Urinary bladder (tissue), 4 donors: ENCODE measurements around the gene N4BP2L1. TPM values are rescaled to one million over a fixed set of nuclear protein-coding genes. Genes with fewer than 3 reads are reported as not detected.

Source experiments
- DNase-seq: peaks from one replicate; pipeline ENCODE4 v3.0.0-alpha.2; 2015; ENCODE audit errors: extremely low spot score
- H3K27ac ChIP-seq: one replicate; pipeline ENCODE4 v1.5.1; 2013; ENCODE audit warnings: low read depth, mild to moderate bottlenecking, moderate library complexity
- H3K36me3 ChIP-seq: one replicate; pipeline ENCODE4 v1.6.1; 2013; ENCODE audit warnings: mild to moderate bottlenecking, moderate library complexity; ENCODE audit not compliant: insufficient read depth
- H3K4me1 ChIP-seq: one replicate; pipeline ENCODE4 v1.6.1; 2013; ENCODE audit warnings: mild to moderate bottlenecking, moderate library complexity; ENCODE audit not compliant: insufficient read depth
- H3K4me3 ChIP-seq: one replicate; pipeline ENCODE4 v1.5.1; 2013; ENCODE audit warnings: low read depth, low read length
- WGBS: extraction: QIAGEN DNeasy Blood & Tissue Kit; methylation state at CpG from one replicate; pipeline ENCODE4 v1.1.7; 2013; 5-methylcytosine and 5-hydroxymethylcytosine counted together
- polyA plus RNA-seq: library from polyadenylated mRNA; stranded (reverse); fragments of 200-250 nt; gene quantifications from one replicate; pipeline ENCODE4 v1.2.3, GENCODE V29; 2013
- total RNA-seq: library from RNA; depleted of rRNA; stranded (reverse); fragments of >200 nt; gene quantifications from one replicate; pipeline ENCODE4 v1.2.3, GENCODE V29; 2014
- donor health status: healthy with polysubstance abuse.
- donor health status: healthy.

Gene N4BP2L1
- total and polyA plus RNA-seq, 2 donors = 15.8 to 16.2 TPM

- H3K36me3 ChIP-seq = peaks cover 2% of the 10 kb centered on the region
- H3K4me3 ChIP-seq = no peak overlapping the region
- DNase-seq = no peak
- no peak overlapping the region for H3K27ac ChIP-seq
- no peaks in the 10 kb centered on the region for H3K4me1 ChIP-seq
- 75% methylated on average over 1 of the region's 1 CpG for WGBS
Observed at GRCh38 chr13:32448972-32449371, 21.0 kb upstream of the N4BP2L1 start.

DNA sequence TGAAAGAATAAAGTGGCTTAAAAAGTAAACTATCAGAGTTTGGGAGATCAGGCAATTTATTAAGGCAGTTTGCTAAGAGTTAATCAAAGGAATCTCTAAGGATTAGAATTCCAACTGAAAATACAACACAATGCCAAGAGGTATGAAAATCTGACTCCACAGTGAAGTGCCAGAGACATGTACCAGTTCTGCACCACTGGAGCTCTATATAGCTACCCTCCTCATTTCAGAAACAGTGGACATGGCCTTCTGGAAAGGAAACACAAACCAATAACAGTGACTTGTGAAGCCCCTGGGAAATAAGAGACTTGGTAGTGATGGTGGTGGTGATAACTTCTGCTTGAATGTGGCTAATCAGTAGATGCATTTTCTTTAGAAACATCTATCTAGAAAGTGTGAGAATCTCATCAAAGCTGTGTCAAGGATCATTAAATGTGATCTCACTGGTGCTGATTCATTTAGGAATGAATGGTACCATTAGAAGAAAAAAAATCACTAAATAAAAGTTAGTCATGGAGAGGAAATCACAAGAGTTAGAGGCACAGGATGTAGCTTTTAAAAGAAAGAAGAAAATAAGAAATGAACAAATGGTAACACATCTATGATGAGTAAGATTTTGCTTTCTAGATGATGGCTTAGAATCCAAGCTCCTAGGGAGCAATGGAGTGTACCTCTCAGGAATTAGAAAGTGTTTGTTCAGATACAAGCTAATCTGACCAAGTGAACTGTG is 20.1 kb upstream of the N4BP2L1 start:
- no peak for DNase-seq
- Histone ChIP-seq H3K27ac (no peak overlapping the region), H3K36me3 (peaks cover 2% of the 10 kb centered on the region), H3K4me1 (no peaks in the 10 kb centered on the region), H3K4me3 (no peak overlapping the region)

GRCh38 chr13:32446773-32447465 is 19.0 kb upstream of the N4BP2L1 start:
- no peak overlapping the region for H3K4me3 ChIP-seq
- WGBS = 78% methylated on average over 2 of the region's 2 CpGs

DNA sequence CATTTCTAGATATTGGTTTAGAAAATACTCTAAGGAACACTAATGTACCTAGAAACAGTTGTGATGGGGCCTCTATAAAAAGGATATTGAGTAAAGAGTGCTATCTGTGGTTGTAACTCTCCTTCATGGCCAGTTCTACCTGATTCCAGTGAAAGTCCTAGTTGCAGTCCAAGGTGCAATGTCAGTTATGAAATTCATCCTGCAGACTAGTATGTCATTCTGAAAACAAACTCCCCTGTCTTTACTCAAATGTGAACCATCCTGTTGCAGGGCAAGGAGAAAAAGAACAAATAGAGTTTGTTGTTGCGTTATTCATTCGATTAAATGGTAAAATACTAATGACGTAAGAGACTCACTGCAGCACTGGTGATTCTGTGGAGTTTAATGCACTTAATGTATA is 18.3 kb upstream of the N4BP2L1 start:
- DNase-seq = no peak
- WGBS = 94% methylated on average over 3 of the region's 3 CpGs
- H3K36me3 ChIP-seq = no peaks in the 10 kb centered on the region
- H3K27ac ChIP-seq = no peak overlapping the region
- no peaks in the 10 kb centered on the region for H3K4me1 ChIP-seq
- no peak overlapping the region for H3K4me3 ChIP-seq

More at GRCh38 chr13:32446773-32447465, 19.0 kb upstream of the N4BP2L1 start:
- Histone ChIP-seq H3K36me3 (no peaks in the 10 kb centered on the region), H3K4me1 (no peaks in the 10 kb centered on the region), H3K27ac (no peak overlapping the region)
- no peak for DNase-seq

DNA sequence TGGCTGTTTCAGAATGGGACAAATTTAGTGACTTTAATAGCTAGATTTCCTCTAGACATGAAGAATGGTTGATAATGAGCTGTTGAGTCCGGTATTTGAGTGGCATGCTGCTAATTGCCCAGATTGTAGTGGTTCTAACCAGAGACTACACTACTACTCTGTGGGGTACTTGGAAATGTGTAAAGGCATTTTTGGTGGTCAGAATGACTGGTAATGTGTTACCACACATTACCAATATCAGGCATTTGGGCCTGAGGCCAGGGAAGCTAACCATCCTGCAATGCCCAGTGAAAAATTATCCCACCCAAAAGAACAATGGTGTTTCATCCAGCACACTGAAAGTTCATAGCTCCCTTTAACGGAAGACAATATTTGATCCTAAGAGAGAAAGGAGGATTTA is 17.5 kb upstream of the N4BP2L1 start:
- no peak overlapping the region for H3K4me3 ChIP-seq
- no peak for DNase-seq
- no peaks in the 10 kb centered on the region for H3K4me1 ChIP-seq
- WGBS = 95% methylated on average over 2 of the region's 2 CpGs
- H3K27ac ChIP-seq = no peak overlapping the region
- no peaks in the 10 kb centered on the region for H3K36me3 ChIP-seq

DNA sequence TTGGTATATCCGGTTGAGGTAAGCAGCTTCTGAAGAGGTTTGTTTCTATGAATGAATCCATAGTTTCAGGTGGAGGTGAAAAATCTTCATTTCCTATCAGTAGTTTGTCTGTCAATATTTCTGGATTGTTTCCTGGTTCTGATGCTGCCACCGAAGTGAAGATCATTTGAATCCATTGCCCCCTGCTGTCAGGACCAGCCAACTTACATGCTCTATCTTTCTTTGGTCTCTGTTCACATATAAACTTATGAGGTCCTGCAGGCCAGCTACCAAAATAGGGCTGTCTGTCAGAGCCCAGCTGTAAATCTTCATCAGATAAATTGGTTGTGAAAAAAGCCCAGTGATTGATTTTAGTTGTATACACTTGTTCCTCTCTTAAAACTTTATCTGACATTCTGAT is 15.2 kb upstream of the N4BP2L1 start:
- no peak overlapping the region for H3K4me3 ChIP-seq
- no peaks in the 10 kb centered on the region for H3K36me3 ChIP-seq
- DNase-seq = no peak
- no peak overlapping the region for H3K27ac ChIP-seq
- WGBS = 53% methylated on average over 2 of the region's 2 CpGs
- no peaks in the 10 kb centered on the region for H3K4me1 ChIP-seq

- Histone ChIP-seq H3K27ac (no peak overlapping the region), H3K36me3 (no peaks in the 10 kb centered on the region), H3K4me3 (no peak overlapping the region), H3K4me1 (no peaks in the 10 kb centered on the region)
- DNase-seq = no peak
- 62% methylated on average over 4 of the region's 4 CpGs for WGBS
Observed at GRCh38 chr13:32438871-32439270, 10.9 kb upstream of the N4BP2L1 start.

GRCh38 chr13:32432856-32433255 is 4.9 kb upstream of the N4BP2L1 start:
- WGBS = 77% methylated on average over 3 of the region's 3 CpGs
- peaks cover 2% of the 10 kb centered on the region for H3K4me1 ChIP-seq

DNA sequence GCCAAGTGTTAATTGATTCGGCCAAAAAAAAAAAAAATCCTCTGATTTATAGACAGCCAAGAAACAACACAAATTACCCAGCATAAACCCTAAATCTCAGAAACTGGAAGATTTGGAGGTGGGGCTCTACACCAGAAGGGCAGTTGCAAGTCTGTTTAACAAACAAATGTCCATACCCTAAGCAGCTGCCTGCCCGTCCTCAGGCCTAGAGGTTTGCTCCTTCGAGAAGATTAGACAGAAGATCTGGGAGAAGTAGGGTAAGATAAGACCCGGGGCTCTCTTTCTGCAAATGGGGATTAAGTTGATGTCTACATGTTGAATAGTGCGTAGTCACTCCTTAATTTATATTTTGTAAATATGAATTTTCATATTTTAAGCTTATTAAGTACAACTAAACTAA is 3.4 kb upstream of the N4BP2L1 start:
- 88% methylated on average over 5 of the region's 5 CpGs for WGBS
- H3K27ac ChIP-seq = no peak overlapping the region
- H3K36me3 ChIP-seq = no peaks in the 10 kb centered on the region
- peaks cover 2% of the 10 kb centered on the region for H3K4me1 ChIP-seq
- no peak for DNase-seq
- no peak overlapping the region for H3K4me3 ChIP-seq

More at GRCh38 chr13:32432856-32433255, 4.9 kb upstream of the N4BP2L1 start:
- H3K27ac ChIP-seq = no peak overlapping the region
- no peaks in the 10 kb centered on the region for H3K36me3 ChIP-seq
- H3K4me3 ChIP-seq = no peak overlapping the region
- no peak for DNase-seq

DNA sequence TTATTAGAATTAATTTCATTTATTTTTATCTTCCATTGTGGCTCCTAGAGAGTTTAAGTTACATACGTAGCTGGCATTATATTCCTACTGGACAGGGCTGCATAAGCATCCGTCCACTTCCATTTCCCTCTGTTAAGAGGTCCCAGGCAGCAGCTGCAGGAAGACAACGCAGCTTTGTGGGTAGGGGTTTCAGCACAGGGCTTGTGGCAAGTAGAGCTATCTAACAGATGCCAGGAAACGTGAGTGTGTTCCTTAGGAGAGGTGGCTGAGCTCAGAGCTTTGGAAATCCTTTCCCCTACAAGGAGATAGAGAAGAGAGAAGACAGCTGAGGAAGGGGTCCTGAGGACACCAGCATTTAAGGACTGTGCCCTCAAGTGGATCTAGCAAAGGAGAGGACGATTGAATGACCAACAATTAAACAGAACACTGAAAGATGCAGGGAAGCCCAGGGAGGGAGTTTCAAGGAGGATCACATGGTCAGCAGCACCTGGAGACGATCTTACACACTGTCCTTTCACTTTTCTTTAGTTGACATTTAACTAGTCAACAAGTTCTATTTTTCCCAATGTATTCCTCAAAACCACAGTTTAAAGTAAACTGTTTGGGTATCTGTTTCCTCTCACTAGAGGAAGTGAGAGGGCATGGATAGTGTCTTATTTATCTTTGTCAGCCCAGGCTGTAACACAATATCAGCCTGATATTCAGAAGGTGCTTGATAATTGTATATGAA is 2.3 kb upstream of the N4BP2L1 start:
- Histone ChIP-seq H3K27ac (no peak overlapping the region), H3K4me3 (no peak overlapping the region), H3K36me3 (no peaks in the 10 kb centered on the region), H3K4me1 (peaks cover 2% of the 10 kb centered on the region)
- WGBS = 70% methylated on average over 6 of the region's 6 CpGs
- no peak for DNase-seq

- no peaks in the 10 kb centered on the region for H3K36me3 ChIP-seq
- H3K4me3 ChIP-seq = no peak overlapping the region
- H3K27ac ChIP-seq = no peak overlapping the region
- WGBS = 97% methylated on average over 6 of the region's 6 CpGs
- DNase-seq = no peak
- peaks cover 2% of the 10 kb centered on the region for H3K4me1 ChIP-seq
Observed at GRCh38 chr13:32429433-32429909, 1.5 kb upstream of the N4BP2L1 start.

DNA sequence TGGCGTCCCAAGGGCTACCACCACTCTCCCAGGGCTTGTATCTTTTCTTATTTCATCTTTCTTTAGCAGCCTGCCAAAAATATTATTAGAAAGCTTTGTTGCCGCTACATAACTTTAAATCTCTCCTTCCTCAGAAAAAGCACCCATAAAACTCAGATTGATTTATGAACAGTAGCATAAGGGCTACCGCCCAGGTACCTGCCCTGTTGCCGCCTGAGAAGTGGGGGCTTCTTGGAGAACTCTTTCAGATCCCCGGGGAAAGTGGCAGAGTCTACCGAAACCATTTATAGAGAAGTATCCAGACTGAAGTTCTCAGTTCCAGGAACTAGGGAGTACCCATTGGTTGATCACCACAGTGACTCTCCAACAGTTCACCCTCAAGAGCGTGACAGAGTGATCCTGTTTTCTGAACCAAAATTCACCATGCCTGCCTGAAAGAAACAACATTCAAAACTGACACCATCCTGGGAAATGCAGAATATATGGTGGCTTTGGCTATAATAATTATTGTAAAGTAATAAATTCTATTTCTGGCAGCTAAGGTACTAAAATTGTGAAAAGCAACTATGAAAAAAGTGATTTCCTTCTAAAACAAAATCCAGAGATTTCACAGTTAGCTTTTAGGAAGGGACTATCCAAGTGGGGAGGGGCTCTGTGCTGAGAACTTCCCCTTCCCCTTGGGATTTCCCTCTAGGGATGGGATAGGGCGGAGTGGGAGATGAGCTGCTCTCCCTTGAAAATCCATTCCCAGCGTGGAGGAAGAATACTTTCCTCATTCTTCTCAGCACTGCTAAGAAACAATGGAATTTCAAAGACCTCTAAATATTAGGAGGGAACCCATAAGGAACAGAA is 877 bp upstream of the N4BP2L1 start:
- H3K36me3 ChIP-seq = no peaks in the 10 kb centered on the region
- H3K4me1 ChIP-seq = peaks cover 2% of the 10 kb centered on the region
- H3K4me3 ChIP-seq = peak overlapping the region; percentile 88
- peak overlapping the region; percentile 83 for H3K27ac ChIP-seq
- DNase-seq = no peak
- WGBS = 47% methylated on average over 9 of the region's 9 CpGs
